Stimulated activated CD4-positive, alpha-beta T cell treated with anti-CD3 and anti-CD28 coated beads, Interleukin-4, amount 100 ng/mL, for 24 hours (primary cell): ENCODE measurements around the gene IGF2R.

ENCODE experiments used
- DNase-seq: peaks from one replicate; pipeline ENCODE4 v3.0.0-alpha.2; 2020

The IGF2R gene

DNA sequence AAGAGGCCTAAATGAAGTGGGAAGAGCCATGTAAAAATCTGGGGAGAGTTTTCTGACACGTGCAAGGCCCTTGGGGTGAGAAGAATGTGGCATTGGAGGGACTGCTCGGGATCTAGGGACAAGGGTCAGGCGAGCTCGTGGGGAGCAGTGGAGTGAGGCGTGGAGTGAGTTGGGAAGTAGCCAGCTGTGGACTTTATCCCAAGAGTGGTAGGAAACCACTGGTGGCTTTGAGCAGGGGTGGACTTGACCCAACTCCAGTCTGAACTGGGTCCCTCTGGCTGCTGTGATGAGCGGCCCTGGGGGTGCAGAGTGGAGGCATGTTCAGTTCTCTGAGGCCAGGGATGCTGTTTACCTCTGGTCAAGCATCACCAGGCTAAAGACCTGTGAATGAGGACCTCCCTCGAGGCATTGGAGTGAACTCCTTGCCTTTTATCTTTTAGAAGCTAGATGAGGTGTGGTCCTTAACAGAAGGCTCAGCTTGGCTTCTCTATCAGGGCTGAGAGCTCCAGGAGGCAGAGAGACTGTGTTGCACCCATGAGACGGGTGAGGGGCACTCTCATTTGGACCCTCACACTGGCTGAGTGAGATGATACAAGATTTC is 173.3 kb downstream of the IGF2R start:
- no peak for DNase-seq

DNA sequence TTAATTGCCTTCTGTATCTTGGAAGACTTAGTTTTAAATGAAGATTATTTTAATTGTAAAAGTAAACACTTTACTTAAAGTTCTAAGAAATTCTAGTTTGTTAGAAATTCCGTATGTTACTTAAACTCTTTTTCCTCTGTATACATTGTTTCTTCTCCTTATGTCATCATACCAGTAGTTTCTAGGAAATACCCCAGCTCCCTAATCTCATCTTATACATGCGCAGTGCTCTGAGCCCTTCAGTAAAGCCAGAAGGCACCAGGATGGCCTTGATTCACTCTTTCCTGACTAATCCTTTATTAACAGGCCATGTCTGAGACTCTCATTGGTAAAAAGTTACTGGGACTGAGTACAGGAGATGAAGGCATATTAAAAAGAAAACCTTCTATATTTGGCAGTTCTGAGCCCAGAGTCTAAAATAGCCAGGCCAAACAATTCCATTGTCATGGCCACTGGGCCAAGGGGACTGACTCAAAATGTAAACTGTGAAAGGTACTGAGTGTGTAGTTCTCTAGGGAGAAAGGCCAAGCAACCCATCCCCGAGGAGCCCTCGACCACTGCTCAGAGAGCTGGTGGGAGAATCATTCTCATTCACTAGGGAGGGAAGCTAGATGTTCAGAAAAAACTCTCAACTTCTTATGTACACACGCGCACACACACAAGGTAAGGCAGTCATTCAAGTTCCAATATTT is 177.7 kb downstream of the IGF2R start:
- DNase-seq = no peak

DNA sequence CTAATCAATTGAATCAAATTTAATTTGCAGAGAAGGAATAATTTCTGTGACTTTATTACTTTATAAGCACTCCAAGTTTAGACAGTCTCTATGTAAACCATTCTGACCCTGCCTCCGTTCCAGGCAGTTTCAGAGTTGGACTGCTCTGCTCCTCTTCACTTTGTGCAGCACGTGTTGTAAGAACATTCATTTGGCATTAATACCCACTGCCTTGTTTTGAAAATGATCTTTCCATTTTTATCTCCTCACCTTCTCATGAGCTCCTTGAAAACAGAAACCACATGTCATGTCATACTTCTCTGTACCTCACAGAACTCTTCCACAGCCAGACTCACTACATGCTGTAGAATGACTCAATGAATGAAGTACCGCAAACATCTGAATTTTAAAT is 178.3 kb downstream of the IGF2R start:
- DNase-seq = no peak

DNA sequence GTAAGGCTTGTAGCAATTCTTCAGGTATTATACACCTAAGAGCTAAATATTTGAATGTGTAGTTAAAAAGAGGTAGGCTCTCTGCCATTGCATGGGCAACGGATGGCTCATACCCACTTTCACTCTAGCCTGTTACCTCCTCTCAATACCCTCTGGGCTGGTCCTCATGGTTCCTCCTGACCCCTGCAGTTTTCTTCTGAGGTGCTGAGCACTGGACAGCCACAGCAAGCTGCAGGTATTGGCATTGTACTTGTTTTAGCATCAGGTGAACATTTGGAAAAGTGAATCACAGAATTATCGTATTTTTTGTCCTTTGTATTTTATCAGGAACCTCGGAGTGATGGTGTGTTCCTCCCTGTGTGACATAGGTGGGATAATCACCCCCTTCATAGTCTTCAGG is 185.6 kb downstream of the IGF2R start:
- no peak for DNase-seq

DNA sequence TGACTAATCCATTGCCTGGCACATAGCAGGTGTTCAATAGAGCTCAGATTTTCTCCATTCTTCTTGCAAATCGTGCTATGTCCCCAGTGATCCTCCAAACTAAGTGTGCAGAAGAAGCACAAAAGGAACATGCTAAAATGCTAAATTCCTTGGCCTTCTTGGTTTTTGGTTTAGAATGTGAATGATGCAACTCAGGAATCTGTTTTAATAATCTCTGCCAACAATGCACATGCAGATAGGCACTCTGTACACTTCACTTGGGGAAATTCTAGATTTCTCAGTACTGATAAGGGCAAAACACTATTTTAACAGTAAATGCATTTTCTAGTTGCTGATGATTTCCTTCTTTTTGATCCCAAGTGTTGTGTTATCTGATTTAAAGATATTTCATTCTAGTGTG is 188.0 kb downstream of the IGF2R start:
- no peak for DNase-seq

DNA sequence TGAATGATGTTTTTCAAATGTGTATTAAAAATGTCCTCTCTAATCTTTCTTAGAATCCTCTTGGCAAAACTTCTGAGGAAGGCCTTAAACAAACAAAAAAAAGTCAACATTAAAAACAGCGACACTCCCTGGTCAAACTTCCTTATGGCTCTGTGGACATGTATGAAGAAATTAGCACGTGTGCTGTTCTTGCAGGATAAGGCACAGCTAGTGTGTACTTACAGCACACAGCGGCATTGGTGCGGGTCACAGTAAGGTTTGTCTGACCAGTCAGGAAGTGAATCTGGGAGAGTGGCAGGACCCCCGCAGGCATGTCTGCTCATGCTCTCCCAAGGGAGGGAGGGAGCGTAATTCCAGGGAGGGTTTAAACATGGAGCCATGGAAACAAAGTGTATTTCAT is 191.6 kb downstream of the IGF2R start:
- no peak for DNase-seq
